ENCODE data around the gene ZEB2. TPM values are rescaled to one million over a fixed set of nuclear protein-coding genes. Genes with fewer than 3 reads are reported as not detected.
A peak's percentile ranks its signal among the peaks of the same experiment; 100 is the strongest.

Gene ZEB2
- total RNA-seq, 2 donors from 2014 or later, result 4.1 to 6.1 TPM

DNA sequence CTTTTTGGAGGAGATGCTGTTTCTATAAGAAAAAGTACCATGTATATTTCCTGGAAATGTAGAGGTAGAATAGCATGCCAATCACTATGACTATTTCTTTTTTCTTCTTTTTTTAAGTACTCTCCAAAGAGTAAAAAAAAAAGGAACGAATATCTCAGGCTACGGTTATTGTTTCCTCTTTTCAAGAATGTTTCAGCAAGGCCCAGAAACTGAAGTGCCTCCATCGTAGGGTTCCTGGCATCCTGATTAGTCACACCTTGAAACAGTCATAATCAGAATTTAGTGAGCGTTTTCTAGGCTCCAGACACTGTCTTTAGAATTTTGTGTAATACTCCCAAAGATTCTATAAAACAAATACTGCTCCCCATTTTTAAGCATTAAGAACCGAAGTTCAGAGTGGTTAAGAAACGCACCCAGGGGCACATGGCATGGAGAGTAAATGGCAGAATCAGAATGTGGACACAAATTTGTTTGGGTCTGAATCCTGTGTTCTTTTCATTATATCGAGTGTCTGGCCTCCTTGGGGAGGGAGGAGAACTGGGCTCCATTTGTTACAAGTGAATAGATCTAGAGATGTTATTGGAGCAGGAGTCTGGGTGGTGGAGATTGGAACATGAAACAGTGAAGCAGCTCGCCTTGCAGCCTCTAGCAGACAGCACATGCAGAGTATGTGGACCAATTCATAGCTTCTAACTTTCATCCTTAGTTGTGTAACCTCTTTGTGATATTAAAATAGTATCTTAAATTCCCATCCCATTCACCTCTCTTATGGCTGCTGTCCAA lies 26.7 kb downstream of the ZEB2 start:
- H3K27ac Mint-ChIP-seq, result no peak overlapping the region
- no peaks in the 10 kb centered on the region for H3K36me3 Mint-ChIP-seq
- no peak for DNase-seq (ENCODE audit: low spot score in 2 of 2)
- ATAC-seq, result peak; percentile 44 to 80
- no peaks in the 10 kb centered on the region for H3K9me3 Mint-ChIP-seq

DNA sequence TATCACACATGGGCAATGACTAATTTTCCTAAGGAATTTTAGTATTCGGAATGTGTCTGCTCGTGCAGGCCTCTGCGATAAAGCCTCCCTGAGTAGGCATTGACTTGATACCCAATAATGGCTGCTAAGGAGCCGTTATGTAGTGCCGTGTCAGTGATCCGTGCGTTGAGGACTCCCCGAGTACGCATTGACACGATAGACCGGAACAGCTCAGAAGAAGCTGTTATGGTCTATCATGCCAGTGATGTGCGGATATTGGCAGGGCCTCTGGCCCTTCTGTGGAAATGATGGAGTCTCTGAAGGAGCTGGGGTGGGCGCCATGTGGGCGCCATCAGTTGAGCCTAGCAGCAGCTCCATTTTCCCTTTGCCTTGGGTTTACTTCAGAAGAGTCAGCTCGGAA lies 29.1 kb downstream of the ZEB2 start:
- H3K9me3 Mint-ChIP-seq, result no peaks in the 10 kb centered on the region
- DNase-seq (ENCODE audit: low spot score in 2 of 2) (no peak), ATAC-seq (no peak)
- H3K27ac Mint-ChIP-seq, result no peak overlapping the region
- no peaks in the 10 kb centered on the region for H3K36me3 Mint-ChIP-seq

DNA sequence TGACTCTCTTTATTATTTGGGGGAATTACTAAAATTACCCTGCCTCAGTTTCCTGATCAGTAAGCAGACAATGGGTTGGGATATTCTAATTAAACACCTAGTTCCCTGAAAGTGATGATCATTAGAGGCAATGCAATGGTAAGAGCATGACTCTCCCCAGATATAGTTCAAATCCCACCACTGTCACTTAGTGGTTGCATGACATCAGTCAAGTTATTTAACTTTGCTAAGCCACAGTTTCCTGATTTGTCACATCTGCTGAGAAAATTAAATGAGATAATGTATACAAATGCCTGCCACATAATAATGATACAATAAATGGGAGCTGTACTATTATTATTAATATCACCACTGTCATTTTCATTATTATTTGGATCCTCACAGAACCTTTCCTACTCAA lies 29.9 kb downstream of the ZEB2 start:
- Mint-ChIP-seq H3K36me3 (no peaks in the 10 kb centered on the region), H3K27ac (no peak overlapping the region), H3K9me3 (no peaks in the 10 kb centered on the region)
- DNase-seq (ENCODE audit: low spot score in 2 of 2), result no peak
- peak; percentile 47 to 69 for ATAC-seq

DNA sequence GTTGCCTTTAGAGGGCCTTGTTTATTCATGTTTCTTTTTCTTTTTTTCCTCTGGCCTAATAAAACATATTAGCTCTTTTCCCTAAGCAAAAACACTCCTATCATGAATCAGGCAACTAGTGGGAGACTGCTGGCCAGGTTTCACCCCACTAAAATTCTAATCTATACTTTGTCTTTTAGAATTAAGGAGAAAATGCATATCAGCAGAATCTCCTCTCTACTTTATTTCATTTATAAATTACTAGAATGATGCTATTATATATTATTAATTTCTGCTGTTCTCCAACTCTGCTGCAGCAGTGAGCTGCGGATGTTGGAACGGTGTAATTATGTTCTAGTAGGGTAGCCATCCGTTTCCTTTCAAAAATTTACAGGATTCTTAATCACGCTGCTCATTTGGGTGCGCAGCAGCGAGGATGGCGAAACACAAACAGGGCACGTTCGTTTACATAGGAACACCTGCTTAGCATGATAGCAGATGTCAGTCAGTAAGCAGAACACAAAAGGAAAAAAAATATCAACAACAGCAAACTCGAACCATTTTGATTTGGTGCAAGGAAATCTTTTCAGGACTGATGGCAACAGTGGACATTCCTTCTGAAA lies 30.5 kb downstream of the ZEB2 start:
- no peaks in the 10 kb centered on the region for H3K36me3 Mint-ChIP-seq
- ATAC-seq (no peak), DNase-seq (ENCODE audit: low spot score in 2 of 2) (no peak)
- H3K27ac Mint-ChIP-seq, result no peak overlapping the region
- H3K9me3 Mint-ChIP-seq, result no peaks in the 10 kb centered on the region

DNA sequence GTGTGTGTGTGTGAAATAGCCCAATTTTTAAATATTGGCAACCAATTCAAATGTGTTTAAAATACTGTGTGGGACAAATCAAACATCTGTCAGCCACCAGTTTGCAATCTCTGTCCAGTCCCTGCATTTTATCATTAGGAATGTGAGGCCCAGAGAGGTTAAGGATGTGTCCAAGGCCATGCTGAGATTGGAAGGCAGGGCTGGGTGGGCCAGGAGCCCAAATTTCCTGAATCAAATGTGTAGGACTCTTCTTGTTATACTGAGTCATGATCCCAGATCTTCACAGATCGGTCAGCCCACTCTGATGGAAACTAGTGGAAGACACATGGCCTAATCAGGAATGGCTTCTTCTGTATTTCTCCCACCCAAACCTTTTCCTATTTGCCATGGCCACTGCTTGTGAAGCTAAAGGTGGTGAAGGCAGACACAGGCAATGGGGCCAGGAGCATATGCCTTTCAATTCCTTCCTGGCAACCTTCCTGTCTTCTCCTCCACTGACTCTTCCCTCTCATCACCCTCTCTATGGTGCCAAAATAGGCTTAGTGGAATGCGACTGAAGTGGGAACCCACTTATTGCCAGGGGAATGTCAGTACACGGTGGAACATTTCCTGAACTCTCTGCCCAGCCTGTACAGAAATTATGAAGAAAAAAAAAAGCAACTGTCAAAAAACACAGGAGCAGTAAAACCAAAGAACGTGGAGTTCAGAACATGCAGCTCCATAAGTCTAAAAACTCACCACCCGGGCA lies 35.5 kb downstream of the ZEB2 start:
- Mint-ChIP-seq H3K27ac (no peak overlapping the region), H3K9me3 (no peaks in the 10 kb centered on the region), H3K36me3 (no peaks in the 10 kb centered on the region)
- ATAC-seq, result no peak
- DNase-seq (ENCODE audit: low spot score in 2 of 2), result no peak

DNA sequence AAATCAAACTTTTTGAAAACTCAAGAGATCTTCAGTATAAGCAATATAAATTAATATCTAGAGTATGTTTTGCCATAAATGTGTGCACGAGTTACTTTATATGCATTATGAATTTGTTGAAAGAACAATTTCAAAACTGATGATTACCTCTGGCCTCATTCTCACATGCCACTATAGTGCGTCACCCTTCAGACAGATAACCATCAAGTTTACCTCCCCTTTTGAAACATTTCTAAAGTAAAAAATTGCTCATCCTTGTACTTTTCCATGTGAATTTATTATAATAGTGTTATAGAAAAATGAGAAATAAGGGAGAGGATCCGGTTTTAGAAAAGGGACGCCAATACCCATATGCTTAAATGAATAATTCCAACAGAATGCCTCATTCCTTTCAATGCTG lies 38.3 kb downstream of the ZEB2 start:
- DNase-seq (ENCODE audit: low spot score in 2 of 2), result no peak
- ATAC-seq, result no peak
- no peaks in the 10 kb centered on the region for H3K9me3 Mint-ChIP-seq
- H3K36me3 Mint-ChIP-seq, result no peaks in the 10 kb centered on the region
- H3K27ac Mint-ChIP-seq, result no peak overlapping the region

DNA sequence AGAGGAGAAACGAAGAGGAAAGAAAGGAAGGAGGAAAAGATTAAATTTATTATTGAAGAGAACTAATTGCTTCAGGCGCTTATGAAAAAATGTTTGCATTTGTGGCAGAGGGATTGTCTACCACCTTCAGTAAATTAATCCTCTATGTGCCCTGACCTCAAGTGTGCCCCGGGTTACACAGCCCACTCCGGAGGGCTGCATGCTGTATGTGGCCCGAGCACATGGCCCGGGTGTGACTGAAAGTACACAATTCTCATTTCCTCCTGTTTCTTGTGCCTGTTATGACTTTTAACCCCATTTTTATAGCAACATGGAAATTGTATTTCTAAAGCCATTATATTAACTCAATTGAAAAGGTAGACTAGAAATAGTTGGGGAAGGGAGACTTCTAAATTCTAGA lies 38.8 kb downstream of the ZEB2 start:
- ATAC-seq, result no peak
- H3K27ac Mint-ChIP-seq, result no peak overlapping the region

DNA sequence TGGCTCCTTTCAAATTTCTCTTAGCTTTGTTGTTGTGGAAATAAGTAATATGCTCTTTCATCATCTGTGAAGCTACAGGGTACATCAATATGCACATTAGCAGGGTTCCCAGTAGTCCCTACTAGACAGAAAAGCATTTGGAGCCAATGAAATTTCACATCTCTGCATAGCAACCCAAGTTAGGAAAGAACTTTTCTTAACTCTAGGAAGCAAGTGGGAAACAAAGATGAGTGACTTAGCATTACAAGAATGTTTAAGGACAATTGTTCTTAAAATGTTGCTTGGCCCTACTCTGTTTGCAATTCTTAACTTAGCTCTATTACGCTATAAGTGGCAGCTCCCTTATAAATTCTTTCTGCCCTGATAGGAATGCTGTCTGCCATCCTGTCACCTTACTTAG lies 39.6 kb downstream of the ZEB2 start:
- Mint-ChIP-seq H3K36me3 (no peaks in the 10 kb centered on the region), H3K27ac (no peak overlapping the region), H3K9me3 (no peaks in the 10 kb centered on the region)
- DNase-seq (ENCODE audit: low spot score in 2 of 2) (no peak), ATAC-seq (no peak)

More for the DNA sequence above, 38.8 kb downstream of the ZEB2 start:
- no peaks in the 10 kb centered on the region for H3K9me3 Mint-ChIP-seq
- no peaks in the 10 kb centered on the region for H3K36me3 Mint-ChIP-seq
- DNase-seq (ENCODE audit: low spot score in 2 of 2), result no peak

DNA sequence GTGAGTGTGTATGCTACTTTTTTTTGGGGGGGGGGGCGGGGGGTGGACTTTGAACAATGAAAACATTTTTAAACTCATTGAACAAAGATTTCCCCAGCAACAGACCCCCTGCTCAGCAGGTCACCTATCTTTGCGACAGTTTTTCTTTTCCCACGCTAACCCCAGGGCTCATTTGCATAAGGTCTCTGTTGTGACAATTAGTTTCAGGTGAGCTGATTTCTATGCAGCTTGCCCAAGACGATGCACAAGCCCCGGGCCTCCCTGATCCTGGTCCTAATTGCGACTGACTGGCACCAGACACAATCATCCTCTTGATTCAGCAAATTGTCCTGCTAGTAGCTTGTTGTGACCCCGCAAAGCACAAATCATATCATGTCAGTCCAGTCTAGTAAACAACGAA lies 40.3 kb downstream of the ZEB2 start:
- no peak for DNase-seq (ENCODE audit: low spot score in 2 of 2)
- no peaks in the 10 kb centered on the region for H3K9me3 Mint-ChIP-seq
- no peaks in the 10 kb centered on the region for H3K36me3 Mint-ChIP-seq
- no peak overlapping the region for H3K27ac Mint-ChIP-seq
- ATAC-seq, result no peak

DNA sequence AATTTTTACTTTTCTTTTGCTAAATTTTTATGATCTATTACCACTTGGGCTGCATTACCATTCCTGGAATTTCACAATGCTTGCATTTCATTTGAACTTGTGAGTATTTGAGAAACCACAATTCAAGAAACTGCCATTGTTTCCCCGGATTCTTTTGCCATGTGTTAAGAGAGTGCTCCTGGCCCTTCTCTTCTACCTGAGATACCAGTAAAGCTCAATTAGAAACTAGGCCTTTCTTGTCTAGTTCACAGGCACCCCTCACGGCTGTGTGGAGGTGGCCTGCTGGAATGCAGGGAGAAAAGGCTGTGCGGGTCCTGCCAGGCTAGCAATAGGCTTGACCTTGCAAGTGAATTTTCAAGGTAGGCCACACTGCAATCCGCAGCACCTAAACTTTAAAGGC lies 40.8 kb downstream of the ZEB2 start:
- Mint-ChIP-seq H3K27ac (no peak overlapping the region), H3K9me3 (no peaks in the 10 kb centered on the region), H3K36me3 (no peaks in the 10 kb centered on the region)
- ATAC-seq (no peak), DNase-seq (ENCODE audit: low spot score in 2 of 2) (no peak)

DNA sequence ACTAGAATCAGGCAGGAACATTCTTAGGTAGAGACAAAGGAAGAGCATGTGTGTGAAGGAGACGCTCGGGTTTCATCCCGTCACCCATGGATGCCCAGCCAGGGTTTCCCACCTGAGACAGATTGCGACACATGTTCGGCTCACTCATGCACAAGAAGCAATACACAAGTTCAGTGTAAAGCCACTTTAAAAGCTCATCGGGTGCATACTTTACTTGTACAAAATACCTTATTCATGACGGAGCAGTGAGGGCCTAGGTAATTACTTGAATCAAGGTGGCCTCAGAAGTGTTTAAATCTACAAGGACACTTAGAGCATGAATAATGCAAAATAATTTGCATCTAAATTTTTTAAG lies 42.0 kb downstream of the ZEB2 start:
- Mint-ChIP-seq H3K36me3 (no peaks in the 10 kb centered on the region), H3K27ac (no peak overlapping the region), H3K9me3 (no peaks in the 10 kb centered on the region)
- no peak for DNase-seq (ENCODE audit: low spot score in 2 of 2)
- no peak for ATAC-seq

DNA sequence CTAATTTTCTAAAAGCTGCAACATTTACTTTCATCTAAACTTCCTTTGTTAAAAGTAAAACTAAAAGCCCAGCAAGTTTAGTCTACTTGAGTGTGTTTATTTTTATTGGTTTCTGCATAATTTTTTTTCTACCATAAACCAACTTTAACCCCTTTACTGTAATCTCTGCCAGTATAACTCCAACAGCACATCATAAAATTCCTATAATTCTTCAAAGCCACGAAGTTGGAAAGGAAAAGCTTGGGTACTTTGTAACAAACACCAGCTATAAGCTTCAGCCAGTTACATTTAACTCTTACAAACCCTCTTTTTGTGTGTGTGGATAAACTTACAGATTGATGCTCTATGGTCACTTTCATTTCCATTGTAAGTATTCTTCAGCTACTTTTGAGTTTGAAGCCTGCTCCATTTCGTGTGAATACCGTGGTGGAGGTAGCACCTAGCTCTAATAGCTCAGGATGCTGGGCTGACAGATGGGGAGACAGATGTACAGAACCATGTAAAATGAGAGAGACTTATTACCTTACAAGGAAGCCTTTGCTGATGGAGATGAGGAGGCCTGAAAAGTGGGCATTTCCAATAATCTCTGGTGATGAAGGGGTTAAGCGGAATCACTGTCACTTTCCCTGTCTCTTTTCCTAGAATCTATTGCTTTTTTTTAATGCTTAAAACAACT lies 42.5 kb downstream of the ZEB2 start:
- H3K36me3 Mint-ChIP-seq, result no peaks in the 10 kb centered on the region
- DNase-seq (ENCODE audit: low spot score in 2 of 2), result no peak
- H3K9me3 Mint-ChIP-seq, result no peaks in the 10 kb centered on the region
- no peak overlapping the region for H3K27ac Mint-ChIP-seq
- ATAC-seq, result no peak

DNA sequence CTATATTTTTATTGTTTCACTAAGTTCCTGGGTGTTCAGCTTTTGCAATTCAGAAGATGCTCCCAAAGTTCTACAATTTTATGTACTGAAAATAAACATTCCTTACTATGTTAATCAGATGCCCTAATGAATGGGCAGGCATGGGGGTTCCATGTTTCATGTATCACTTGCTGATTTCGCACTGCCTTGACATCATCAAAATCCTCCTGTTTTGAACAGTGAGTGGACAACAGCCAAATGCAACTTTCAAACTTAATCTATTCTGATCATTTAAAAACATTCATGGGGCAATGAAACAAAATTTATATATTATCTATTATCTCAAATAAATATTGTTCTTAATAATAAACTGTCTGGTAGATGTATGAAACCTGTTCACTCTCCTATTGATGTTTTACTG lies 43.2 kb downstream of the ZEB2 start:
- H3K27ac Mint-ChIP-seq, result no peak overlapping the region
- H3K36me3 Mint-ChIP-seq, result no peaks in the 10 kb centered on the region
- no peak for DNase-seq (ENCODE audit: low spot score in 2 of 2)
- H3K9me3 Mint-ChIP-seq, result no peaks in the 10 kb centered on the region
- ATAC-seq, result no peak

DNA sequence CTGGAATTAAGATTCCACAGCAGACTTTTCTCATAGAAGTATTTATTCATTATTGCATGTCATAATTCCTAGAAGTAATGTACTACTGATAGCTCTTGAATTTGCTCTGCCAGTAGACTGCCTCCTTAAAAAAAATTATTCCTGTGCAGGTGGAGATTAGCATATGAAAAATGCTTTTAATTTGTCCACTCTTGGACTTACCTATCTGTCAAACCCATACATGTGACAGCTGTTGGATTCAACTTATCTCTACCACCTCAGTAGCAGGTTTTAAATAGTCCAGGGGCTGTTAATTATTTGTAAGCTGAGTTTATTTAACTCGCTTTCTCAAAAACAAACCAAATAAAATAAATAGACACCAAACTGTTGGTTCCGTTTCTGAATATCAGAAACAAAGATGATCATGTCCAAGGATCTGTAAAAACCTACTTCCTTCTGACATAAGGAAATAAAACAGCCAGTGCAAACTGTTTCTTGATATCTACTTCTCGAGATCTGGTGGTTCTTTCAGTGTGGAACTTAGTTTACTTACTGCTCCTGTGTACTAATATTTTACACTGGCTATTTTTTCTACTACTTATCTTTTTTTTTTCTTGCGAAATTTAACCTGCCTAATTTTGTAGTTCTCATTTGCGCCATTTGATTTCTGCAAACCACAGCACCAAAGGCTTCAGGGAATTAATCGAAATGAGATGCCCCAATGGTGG lies 44.2 kb downstream of the ZEB2 start:
- Mint-ChIP-seq H3K9me3 (no peaks in the 10 kb centered on the region), H3K36me3 (no peaks in the 10 kb centered on the region), H3K27ac (no peak overlapping the region)
- no peak for ATAC-seq
- DNase-seq (ENCODE audit: low spot score in 2 of 2), result no peak

DNA sequence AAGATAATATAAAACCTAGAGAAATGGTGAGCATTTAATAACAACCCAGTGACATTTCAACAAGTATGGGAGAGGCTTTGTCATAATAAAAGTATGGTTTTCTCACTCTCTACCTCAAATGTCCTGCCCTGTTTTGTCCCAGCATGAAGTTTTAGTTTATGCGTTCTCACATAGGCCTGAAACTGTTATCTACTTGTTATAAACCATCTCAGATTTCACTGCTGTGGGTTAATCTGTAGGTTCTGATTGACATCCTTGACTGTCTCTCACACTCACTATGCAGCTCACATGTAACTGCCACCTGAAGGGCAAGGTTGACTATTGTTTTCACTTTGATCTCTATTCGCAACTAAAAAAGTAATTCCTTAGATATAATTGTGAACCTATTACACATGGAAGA lies 44.9 kb downstream of the ZEB2 start:
- H3K36me3 Mint-ChIP-seq, result no peaks in the 10 kb centered on the region
- H3K9me3 Mint-ChIP-seq, result no peaks in the 10 kb centered on the region
- no peak for DNase-seq (ENCODE audit: low spot score in 2 of 2)
- H3K27ac Mint-ChIP-seq, result no peak overlapping the region
- peak; percentile 41 to 45 for ATAC-seq

DNA sequence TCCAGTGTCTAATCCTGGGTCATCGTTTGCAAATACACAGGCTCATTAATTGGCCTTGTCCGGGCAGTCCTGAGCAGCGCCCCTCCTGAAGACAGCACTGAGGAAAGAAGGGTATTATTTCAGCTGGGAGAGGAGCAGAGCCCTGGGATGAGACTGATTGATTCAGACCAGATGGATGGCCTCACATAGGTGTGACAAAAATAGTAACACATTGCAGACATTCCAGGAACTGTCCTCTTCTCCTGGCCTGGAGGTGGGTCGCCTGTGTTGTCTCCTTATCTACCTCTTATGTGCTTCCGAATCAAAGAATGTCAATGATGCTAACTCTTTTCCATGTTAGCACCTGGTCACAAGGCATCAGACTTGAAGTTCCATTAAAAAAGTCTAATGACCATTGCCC lies 45.9 kb downstream of the ZEB2 start:
- ATAC-seq, result no peak
- Mint-ChIP-seq H3K27ac (no peak overlapping the region), H3K9me3 (no peaks in the 10 kb centered on the region), H3K36me3 (no peaks in the 10 kb centered on the region)
- no peak for DNase-seq (ENCODE audit: low spot score in 2 of 2)

DNA sequence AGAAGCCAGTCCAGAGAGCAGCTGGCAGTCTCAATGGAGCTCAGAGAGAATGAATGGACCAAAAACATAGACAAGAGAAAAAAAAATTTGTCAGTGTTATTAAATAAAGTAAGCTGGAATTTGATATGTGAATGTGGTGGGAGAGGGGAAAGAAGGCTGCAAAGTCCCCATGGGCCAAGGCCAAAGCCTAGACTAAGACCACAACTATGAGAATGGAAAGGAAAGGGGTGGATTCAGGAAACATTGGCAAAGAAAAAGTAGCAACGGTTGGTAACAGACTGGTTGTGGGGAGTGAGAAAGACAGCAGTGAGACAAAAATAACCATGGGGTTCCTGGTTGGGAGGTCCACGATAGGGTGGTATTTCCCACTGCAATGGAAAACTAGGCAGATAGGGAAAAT lies 47.0 kb downstream of the ZEB2 start:
- Mint-ChIP-seq H3K36me3 (no peaks in the 10 kb centered on the region), H3K9me3 (no peaks in the 10 kb centered on the region), H3K27ac (no peak overlapping the region)
- ATAC-seq, result no peak
- DNase-seq (ENCODE audit: low spot score in 2 of 2), result no peak

All from activated naive CD4-positive, alpha-beta T cell treated with anti-CD3 and anti-CD28 coated beads, Interleukin-2, amount 50 U/mL, for 72 hours (primary cell).